HEK293T (cell line): Measurements from ENCODE around the gene SIT1.
A peak's percentile ranks its signal among the peaks of the same experiment; 100 is the strongest.
"Not testable (repeated sequence)": the region's sequence is repeated elsewhere in the genome, so short reads cannot be mapped to it uniquely, and the experiment has no call there.

Experiments used
- CTCF ChIA-PET: fragments of 350-600 bp; formaldehyde crosslinking; extraction: SDS; loops from one replicate; lab custom pipeline; 2021; ENCODE audit warnings: antibody characterized with exemption, inconsistent platforms; lab: Yijun Ruan, JAX
- POLR2A ChIA-PET: fragments of 350-600 bp; formaldehyde crosslinking; extraction: SDS; loops from one replicate; lab custom pipeline; 2020; ENCODE audit warnings: antibody characterized with exemption, inconsistent platforms; lab: Yijun Ruan, JAX
- DNase-seq: peaks from one replicate; pipeline ENCODE4 v3.0.0; 2012; ENCODE audit warnings: mixed read lengths; ENCODE audit errors: extremely low spot score
- BHLHE40 ChIP-seq: fragments of 450-650 bp; IDR thresholded peaks from 2 replicates; pipeline ENCODE4 v1.6.1; 2016; ENCODE audit warnings: mild to moderate bottlenecking, moderate library complexity, borderline replicate concordance
- CTBP1 ChIP-seq: fragments of 450-650 bp; IDR thresholded peaks from 2 replicates; pipeline ENCODE4 v1.6.1; 2016; ENCODE audit warnings: borderline replicate concordance
- ELF4 ChIP-seq: fragments of 450-650 bp; IDR thresholded peaks from 2 replicates; pipeline ENCODE4 v1.6.1; 2017; ENCODE audit warnings: antibody characterized with exemption
- FOXA1 ChIP-seq: fragments of 450-650 bp; IDR thresholded peaks from 2 replicates; pipeline ENCODE4 v1.6.1; 2016; ENCODE audit warnings: mild to moderate bottlenecking
- FOXK2 ChIP-seq: fragments of 450-650 bp; IDR thresholded peaks from 2 replicates; pipeline ENCODE4 v1.6.1; 2016; ENCODE audit warnings: mild to moderate bottlenecking
- FOXM1 ChIP-seq: fragments of 450-650 bp; IDR thresholded peaks from 2 replicates; pipeline ENCODE4 v1.6.1; 2017; ENCODE audit warnings: mild to moderate bottlenecking, borderline replicate concordance
- HDGF ChIP-seq: fragments of 450-650 bp; IDR thresholded peaks from 2 replicates; pipeline ENCODE4 v1.6.1; 2017; ENCODE audit warnings: antibody characterized with exemption, borderline replicate concordance
- L3MBTL2 ChIP-seq: fragments of 450-650 bp; conservative IDR thresholded peaks from 2 replicates; pipeline ENCODE4 v1.6.1; 2016; ENCODE audit warnings: mild to moderate bottlenecking
- LEF1 ChIP-seq: fragments of 450-650 bp; IDR thresholded peaks from 2 replicates; pipeline ENCODE4 v1.6.1; 2017; ENCODE audit warnings: mild to moderate bottlenecking, borderline replicate concordance
- NFRKB ChIP-seq: fragments of 450-650 bp; IDR thresholded peaks from 2 replicates; pipeline ENCODE4 v1.6.1; 2016; ENCODE audit warnings: mild to moderate bottlenecking, moderate library complexity
- SP1 ChIP-seq: fragments of 450-650 bp; IDR thresholded peaks from 2 replicates; pipeline ENCODE4 v1.6.1; 2017
- SUZ12 ChIP-seq: fragments of 450-650 bp; IDR thresholded peaks from 2 replicates; pipeline ENCODE4 v1.6.1; 2016; ENCODE audit warnings: mild to moderate bottlenecking
- TARDBP ChIP-seq: fragments of 450-650 bp; IDR thresholded peaks from 2 replicates; pipeline ENCODE4 v1.6.1; 2016
- ZNF384 ChIP-seq: fragments of 450-650 bp; IDR thresholded peaks from 2 replicates; pipeline ENCODE4 v1.6.1; 2016
- TF ChIP-seq, protein P1 (sequence below): fragments of 450-650 bp; IDR thresholded peaks from 2 replicates; pipeline ENCODE4 v1.6.1; 2016

The SIT1 gene

DNA sequence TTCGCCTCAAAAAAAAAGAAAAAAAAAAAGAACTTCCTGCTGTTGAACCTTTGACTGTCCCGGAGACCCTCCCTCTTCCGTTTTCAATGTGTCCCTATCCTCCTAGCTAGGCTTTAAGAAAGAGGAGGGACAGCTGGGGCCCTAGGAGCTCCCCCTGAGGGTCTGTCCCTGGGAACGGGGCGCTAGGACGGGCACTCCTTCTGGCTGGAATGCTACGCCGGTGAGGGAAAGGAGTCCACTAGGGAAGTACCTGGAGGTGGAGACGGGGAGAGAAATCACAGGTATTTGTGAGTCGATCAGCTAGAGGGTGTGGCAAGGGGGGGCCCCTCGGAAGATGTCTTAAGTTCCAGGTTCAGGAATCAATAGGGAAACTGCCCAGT is 4.6 kb downstream of the SIT1 start:
- DNase-seq = peak; percentile 22
- ChIA-PET CTCF (interaction anchor here (0.6 to 2.5 kb wide), 4 partner anchors 12 to 84 kb away, joined by 3 to 16 read pairs (median 6); partner anchors contain the start of genes CCDC107 and RMRP), POLR2A (interaction anchor here (1.1 to 5.6 kb wide), 5 partner anchors 11 to 85 kb away, joined by 3 to 35 read pairs (median 6); partner anchors contain the start of genes ARHGEF39, CCDC107, CREB3 and RMRP)
- no peak for TF ChIP-seq CTBP1
- no peak for TF ChIP-seq FOXK2
- TF ChIP-seq TARDBP = no peak
- no peak for TF ChIP-seq HDGF
- no peak for TF ChIP-seq BHLHE40
- TF ChIP-seq, protein P1, sequence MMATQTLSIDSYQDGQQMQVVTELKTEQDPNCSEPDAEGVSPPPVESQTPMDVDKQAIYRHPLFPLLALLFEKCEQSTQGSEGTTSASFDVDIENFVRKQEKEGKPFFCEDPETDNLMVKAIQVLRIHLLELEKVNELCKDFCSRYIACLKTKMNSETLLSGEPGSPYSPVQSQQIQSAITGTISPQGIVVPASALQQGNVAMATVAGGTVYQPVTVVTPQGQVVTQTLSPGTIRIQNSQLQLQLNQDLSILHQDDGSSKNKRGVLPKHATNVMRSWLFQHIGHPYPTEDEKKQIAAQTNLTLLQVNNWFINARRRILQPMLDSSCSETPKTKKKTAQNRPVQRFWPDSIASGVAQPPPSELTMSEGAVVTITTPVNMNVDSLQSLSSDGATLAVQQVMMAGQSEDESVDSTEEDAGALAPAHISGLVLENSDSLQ = no peak
- no peak for TF ChIP-seq LEF1
- no peak for TF ChIP-seq SUZ12
- TF ChIP-seq SP1 = no peak
- TF ChIP-seq FOXA1 = no peak
- no peak for TF ChIP-seq ZNF384

GRCh38 chr9:35645736-35646135 is 5.0 kb downstream of the SIT1 start:
- not testable (repeated sequence) for DNase-seq
- ChIA-PET POLR2A (interaction anchor here (1.1 to 5.6 kb wide), 5 partner anchors 12 to 86 kb away, joined by 3 to 35 read pairs (median 6); partner anchors contain the start of genes ARHGEF39, CCDC107, CREB3 and RMRP), CTCF (interaction anchor here (0.6 to 2.5 kb wide), 4 partner anchors 12 to 85 kb away, joined by 3 to 16 read pairs (median 6); partner anchors contain the start of genes CCDC107 and RMRP)

DNA sequence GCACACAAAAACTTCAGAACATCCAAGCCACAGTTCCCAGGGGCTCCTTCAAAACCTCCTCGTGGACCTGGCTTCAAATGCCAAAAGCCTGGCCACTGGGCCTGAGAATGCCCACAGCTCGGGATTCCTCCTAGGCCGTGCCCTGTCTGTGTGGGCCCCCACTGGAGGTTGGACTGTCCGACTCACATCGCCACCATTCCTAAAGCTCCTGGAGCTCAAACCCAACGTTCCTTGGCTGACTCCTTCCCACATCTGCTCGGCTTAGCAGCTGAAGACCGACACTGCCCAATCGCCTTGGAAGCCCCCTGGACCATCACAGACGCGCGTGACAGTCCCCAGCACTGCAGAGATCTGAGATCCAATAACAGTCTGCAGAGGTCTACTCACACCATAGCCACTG is 7.7 kb downstream of the SIT1 start:
- CTCF ChIA-PET = no interaction called here
- no peak for TF ChIP-seq FOXK2
- TF ChIP-seq TARDBP = no peak
- no peak for TF ChIP-seq L3MBTL2
- TF ChIP-seq FOXM1 = no peak
- TF ChIP-seq FOXA1 = no peak
- TF ChIP-seq ZNF384 = no peak
- no peak for TF ChIP-seq NFRKB
- TF ChIP-seq LEF1 = no peak
- no peak for TF ChIP-seq BHLHE40
- no peak for TF ChIP-seq SUZ12
- TF ChIP-seq, protein P1 = no peak
- no peak for TF ChIP-seq ELF4
- POLR2A ChIA-PET = no interaction called here
- DNase-seq = no peak

GRCh38 chr9:35641478-35641877 is 9.3 kb downstream of the SIT1 start:
- DNase-seq, POLR2A ChIA-PET, CTCF ChIA-PET: not testable (repeated sequence)

GRCh38 chr9:35640431-35640830 is 10.3 kb downstream of the SIT1 start:
- CTCF ChIA-PET, DNase-seq, POLR2A ChIA-PET: not testable (repeated sequence)

- DNase-seq = no peak
- POLR2A ChIA-PET = no interaction called here
- CTCF ChIA-PET = no interaction called here
- TF ChIP-seq LEF1 (no peak), FOXA1 (no peak), TARDBP (no peak), CTBP1 (no peak), HDGF (no peak), NFRKB (no peak), ZNF384 (no peak)
Observed at GRCh38 chr9:35639631-35640030, 11.1 kb downstream of the SIT1 start.

GRCh38 chr9:35639225-35639624 is 11.5 kb downstream of the SIT1 start:
- POLR2A ChIA-PET, CTCF ChIA-PET, DNase-seq: not testable (repeated sequence)

DNA sequence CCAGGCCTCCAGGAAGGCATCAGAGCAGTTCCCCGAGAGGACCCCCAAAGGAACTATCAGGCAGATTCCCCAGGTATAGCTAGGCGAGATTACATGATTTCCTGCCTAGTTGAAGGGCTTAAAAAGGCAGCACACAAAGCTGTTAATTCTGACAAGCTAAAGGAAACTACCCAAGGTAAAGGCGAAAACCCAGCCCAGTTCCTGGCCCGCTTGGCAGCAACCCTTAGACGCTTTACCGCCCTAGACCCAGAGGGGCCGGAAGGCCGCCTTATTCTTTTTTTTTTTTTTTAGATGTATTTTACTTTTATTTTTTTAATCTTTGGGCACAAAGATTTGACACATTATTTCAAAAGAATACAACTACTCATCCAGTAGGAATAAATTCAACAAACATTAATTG is 12.0 kb downstream of the SIT1 start:
- CTCF ChIA-PET, POLR2A ChIA-PET, DNase-seq: not testable (repeated sequence)

DNA sequence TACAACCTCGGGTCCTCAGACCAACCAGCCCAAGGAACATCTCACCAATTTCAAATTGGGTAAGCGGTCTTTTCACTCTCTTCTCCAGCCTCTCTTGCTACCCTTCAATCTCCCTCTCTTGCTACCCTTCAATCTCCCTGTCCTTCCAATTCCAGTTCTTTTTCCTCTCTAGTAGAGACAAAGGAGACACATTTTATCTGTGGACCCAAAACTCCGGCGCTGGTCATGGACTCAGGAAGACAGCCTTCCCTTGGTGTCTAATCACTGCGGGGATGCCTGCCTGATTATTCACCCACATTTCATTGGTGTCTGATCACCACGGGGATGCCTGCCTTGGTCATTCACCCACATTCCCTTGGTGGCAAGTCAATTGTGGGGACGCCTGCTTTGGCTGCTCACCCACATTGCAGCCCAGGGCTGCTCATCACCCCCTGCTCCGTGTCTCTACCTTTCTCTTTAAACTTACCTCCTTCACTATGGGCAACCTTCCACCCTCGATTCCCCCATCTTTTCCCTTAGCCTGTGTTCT is 13.2 kb downstream of the SIT1 start:
- DNase-seq, CTCF ChIA-PET, POLR2A ChIA-PET: not testable (repeated sequence)

DNA sequence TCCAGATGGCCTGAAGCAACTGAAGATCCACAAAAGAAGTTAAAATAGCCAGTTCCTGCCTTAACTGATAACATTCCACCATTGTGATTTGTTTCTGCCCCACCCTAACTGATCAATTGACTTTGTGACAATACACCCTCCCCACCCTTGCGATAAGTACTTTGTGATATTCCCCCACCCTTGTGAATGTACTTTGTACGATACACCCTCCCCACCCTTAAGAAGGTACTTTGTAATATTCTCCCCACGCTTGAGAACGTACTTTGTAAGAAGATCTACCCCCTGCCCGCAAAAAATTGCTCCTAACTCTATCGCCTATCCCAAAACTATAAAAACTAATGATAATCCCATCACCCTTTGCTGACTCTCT is 13.9 kb downstream of the SIT1 start:
- CTCF ChIA-PET = not testable (repeated sequence)

More for the DNA sequence above, 13.9 kb downstream of the SIT1 start:
- POLR2A ChIA-PET, DNase-seq: not testable (repeated sequence)
